HG02970 (cell line): Measurements from ENCODE around the gene UBE4B.

Experiments used
- ATAC-seq: cut with Tn5 transposase; IDR thresholded peaks from one replicate; pipeline ENCODE4 v1.9.1; 2021; ENCODE audit warnings: mild to moderate bottlenecking, moderate library complexity, moderate number of reproducible peaks; ENCODE audit not compliant: unreplicated experiment, low FRiP score

UBE4B gene

DNA sequence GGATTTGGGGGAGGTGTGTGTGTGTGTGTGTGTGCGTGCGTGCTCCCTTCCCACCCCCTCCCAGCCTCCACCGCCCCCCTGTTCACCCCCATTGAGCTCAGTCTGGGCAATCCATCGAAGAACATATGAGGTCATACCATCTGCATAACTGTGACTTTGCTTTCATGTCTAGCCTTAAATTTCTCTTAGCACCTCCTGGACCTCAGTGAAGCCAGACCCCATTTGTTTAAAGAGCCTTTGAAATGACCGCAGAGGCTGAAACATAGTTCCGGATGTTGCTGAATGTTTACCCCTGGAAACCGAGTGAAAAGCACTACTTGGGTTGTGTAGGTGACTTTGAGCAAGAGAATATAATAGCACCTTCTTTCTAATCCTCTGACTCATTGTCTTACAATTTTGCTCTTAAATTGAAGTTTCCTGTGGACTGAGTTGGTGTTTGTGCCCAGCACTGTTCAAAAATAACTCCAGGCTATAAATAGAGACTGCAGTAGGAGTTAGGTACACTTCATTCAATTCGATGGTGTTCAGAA is 75.4 kb downstream of the UBE4B start:
- no peak for ATAC-seq

DNA sequence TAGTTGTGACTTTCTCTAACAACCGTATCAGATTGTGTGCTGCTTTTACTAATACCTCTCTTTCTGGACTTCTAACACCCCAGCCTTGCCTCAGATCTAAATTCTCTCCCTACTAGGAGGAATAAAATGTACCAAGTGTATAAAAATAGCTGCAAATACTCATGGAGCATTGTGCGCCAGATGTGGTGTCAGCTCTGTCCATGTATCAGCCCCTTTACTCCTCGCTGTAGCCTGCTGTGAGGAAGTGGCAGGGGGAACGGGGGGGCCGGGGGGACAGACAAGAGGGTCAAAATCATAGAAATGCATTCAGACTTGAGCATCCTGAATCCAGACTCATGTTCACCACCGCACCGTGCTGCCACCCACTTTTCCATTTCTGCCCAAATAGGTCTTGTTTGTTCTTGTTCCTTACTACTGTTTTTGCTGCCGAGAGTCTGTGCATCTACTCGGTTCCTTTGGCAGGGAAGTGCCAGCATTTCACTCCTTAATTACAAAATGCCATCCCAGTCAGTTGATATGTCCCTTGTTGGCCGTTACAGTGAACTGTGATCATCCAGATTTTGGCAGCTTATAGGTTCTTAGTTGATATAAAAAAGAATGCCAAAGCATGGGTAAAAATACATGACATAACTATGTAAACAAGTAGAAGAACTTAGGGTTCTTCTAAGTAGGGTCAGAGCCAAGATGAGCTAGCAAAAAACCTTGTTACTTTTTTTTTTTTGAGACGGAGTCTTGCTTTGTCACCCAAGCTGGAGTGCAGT is 76.4 kb downstream of the UBE4B start:
- ATAC-seq: no peak

DNA sequence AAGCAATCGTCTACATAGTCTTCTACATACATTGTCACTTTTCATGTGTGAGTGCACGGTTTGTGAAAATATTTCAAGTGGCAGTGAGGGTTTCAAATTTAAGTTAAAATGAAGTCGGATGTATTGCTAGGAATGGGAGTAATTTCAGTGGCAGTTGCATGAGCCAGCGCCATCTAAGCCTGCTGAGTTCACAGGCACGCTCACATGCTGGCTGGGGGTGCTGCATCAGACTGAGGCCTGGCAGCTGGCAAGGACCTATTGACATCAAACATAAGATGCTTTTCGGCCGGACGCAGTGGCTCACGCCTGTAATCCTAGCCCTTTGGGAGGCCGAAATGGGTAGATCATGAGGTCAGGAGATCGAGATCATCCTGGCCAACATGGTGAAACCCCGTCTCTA is 80.7 kb downstream of the UBE4B start:
- ATAC-seq: no peak

DNA sequence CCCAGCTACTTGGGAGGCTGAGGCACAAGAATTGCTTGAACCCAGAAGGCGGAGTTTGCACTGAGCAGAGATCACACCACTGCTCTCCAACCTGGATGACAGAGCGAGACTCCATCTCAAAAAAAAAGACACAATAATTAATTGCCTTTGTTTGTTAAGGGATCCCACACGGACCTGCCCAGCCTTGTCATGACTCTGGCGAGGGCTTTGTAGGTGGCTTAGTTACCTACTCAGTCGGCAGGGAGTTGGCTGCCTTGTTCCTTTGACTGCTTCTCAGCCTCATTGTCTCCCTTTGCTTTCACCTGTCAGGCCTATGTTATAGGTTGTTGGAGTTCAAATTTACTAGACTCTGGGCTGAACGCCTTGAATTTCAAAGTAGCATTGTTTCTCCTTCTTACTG is 82.0 kb downstream of the UBE4B start:
- ATAC-seq: no peak

DNA sequence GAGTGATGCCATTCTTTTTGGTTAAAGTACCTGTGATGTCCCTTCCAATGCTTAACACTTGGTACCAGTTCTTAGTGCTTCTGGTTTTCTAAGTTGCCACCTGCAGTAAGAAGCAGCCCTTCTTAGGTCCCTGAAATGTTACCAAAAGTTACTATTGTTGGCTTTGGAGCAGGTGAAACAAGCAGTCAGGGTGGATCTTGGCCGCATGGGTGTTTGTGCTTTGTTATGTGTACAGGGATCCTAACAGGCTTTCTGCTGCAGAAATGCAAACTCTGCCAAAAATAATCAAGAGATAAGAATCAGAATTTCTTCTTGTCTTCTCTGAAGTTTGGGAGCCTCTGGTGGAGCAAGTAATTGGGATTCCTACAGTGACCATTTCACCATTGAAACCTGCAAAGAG is 84.4 kb downstream of the UBE4B start:
- no peak for ATAC-seq

DNA sequence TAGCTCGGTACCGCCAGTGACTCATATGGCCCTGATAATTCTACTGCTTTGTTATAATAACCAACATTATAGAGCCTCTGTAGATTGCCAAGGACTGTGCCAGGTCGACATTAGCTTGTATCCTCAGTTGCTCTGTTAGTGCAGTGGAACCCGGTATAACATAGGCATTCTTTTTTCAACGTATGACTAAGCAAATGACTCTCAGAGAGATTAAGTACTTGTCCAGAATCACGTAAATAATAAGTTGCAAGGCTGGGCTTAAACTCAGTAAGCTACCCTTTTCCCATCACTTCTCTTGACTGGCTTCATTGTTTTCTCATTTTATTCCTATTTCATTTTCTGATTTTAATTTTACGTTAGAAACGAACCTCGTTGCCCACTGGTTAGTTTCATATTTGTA is 85.1 kb downstream of the UBE4B start:
- no peak for ATAC-seq

DNA sequence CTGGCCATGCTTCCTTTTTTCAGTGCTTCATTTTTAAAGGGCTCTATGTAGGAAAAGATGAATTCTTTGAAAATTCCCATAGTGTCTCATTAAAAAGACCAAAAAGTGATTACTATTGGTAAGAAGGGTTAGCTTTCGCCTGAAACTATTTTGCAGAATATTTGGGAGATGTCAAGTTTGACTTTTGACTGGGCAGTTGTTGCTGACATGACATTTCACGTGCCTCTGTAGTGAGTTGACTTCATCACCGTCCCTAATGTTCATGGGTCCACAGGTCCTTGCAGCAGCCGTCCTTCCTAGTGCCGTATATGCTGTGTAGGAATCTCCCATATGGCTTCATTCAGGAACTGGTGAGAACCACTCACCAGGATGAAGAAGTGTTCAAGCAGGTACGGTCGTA is 88.9 kb downstream of the UBE4B start:
- ATAC-seq: no peak

DNA sequence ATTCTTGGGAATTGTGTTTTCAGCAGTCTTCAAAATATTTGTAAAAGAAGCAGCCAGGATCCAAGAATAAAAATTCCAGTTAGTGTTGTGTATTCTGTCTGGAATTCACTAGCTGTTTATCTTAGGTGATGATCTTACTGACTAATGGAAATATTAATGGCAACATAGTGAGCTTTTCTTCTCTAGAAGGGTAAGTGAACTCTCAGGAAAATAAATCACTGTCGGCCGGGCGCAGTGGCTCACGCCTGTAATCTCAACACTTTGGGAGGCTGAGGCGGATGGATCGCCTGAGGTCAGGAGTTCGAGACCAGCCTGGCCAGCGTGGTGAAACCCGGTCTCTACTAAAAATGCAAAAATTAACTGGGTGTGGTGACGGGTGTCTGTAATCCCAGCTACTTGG is 90.2 kb downstream of the UBE4B start:
- ATAC-seq: no peak

DNA sequence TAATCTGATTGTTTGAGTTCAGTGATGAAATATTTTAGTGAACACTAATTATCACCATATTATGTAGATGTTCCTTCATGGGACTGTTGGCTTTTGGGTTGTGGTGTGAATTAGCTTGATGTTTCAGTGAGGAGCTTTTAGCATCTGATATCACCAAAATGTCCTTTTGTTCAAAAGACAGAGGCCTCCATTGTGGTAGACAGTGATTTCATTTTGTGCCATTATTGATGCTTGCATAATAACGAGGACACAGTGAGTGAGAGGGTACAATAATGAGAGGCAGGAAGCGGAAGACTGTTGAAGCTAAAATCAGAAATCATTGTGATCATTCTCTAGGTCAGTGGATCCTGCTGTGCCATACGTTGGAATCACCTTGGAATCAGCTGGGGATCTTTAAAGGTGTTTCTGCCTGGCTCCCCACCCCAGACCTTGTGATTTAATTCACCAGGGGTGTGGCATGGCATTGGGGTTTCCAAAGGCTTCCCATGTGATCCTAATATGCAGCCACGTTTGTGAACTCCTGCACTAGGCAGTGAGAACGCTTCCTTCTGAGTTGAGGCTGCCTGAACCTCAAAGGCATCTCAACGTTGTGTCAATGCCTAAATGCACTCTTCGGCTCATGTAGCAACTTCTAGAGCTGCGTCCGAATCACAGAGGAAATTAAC is 95.5 kb downstream of the UBE4B start:
- ATAC-seq: no peak

DNA sequence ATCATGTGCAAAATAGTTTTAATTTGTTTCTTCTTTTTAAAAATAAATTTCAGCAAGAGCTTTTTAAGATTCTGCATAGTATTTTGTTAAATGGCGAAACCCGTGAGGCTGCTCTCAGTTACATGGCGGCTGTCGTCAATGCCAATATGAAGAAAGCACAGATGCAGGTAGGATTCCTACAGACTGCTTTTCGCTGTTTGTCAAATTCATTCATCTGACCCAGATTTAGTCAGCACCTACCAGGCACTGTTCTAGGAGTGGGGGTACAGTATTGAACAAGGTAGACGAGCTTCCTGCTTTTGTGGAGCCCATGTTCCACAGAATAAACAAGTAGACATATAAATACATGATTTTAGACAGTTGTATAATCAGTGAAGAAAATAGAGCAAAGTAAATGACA is 99.6 kb downstream of the UBE4B start:
- ATAC-seq: no peak

DNA sequence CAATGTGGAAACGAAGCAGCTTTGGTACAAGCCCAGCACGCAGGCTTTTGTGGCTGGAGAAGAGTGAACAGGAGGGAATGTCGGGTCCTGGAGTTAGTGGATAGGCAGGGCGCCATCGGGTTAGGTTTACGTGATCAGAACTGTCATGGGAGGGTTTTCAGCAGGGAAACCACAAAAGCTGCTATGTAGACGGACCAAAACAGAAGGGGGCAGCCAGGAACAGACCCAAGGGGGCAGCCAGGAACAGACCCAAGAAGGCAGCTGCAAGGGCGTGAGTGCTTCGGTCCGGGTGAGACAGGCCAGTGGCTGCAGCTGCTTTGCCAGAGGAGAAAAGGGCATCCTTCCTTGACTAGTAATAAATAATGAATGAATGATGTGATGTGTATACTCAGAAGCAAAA is 100.1 kb downstream of the UBE4B start:
- ATAC-seq: no peak

DNA sequence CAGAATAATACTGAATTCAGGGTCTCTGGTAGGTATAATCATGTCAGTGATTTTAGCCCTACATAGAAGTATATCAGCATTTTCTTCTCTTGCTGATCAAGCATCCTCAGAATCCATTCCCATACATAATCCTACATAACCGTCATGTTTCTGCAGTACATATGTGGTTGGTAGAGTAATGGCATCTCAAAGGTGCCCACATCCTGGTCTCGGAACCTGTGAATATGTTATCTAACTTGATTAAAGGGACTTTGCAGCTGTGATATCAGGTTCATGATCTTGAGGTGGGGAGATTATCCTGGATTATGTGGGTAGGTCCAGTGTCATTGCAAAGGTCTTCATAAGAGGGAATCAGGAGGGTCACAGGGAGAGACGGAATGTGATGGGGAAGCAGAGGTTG is 108.2 kb downstream of the UBE4B start:
- ATAC-seq: no peak

DNA sequence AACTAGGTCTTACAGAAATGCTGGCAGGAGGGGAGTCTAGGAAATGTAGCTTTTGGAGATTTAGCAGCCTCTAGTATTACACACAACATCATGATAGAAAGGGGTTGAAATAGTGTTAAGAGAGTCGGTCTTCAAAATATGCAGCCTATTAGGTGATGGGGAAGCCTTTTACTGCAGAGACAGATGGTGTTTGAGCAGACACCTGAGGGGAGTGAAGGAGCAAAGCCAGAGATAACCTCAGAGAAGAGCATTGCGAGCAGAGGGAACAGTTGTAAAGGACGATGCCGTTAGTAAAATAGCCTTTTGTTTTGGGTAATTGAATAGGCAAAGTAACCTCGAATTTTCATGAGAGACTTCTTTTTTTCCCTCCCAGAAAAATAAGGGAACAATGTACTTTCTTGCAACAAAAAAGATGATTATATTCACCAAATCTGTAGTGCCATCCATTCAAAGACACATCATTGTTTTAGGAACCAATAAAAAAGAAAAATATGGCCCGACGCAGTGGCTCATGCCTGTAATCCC is 111.3 kb downstream of the UBE4B start:
- ATAC-seq: no peak

DNA sequence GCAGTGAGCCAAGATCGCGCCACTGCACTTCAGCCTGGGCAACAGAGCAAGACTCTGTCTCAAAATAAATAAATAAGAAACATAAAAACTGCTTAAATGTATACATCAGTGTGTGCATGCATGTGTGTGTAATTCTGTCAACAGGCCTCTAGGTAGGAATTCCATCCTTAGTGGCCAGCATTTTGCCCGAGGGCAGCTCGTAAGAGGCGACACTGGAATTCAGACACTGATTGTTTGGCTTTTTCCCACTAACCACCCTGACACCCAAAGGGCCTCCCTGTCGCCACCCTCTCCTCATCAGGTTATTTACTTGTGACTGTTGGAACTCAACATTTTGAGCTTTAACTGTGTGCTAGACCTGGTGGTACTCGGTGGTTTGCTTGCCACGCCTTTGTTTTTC is 113.6 kb downstream of the UBE4B start:
- no peak for ATAC-seq

DNA sequence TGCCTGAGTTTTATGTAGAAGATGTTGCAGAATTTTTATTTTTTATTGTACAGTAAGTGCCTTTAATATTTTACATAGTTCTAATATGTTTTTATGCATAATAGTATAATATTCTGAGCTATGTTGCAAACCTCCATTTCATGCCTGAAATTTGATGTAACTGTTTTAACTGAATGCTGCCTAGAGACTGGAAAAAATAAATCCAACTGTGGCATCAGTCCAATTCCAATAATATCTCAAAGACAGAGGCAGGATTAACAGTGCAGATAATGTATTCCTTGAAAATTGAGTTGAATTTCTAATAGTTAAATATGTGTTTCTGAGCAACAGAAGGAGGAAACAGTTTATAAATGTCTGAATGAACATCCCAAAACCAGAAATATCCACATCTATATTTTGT is 116.5 kb downstream of the UBE4B start:
- ATAC-seq: no peak

DNA sequence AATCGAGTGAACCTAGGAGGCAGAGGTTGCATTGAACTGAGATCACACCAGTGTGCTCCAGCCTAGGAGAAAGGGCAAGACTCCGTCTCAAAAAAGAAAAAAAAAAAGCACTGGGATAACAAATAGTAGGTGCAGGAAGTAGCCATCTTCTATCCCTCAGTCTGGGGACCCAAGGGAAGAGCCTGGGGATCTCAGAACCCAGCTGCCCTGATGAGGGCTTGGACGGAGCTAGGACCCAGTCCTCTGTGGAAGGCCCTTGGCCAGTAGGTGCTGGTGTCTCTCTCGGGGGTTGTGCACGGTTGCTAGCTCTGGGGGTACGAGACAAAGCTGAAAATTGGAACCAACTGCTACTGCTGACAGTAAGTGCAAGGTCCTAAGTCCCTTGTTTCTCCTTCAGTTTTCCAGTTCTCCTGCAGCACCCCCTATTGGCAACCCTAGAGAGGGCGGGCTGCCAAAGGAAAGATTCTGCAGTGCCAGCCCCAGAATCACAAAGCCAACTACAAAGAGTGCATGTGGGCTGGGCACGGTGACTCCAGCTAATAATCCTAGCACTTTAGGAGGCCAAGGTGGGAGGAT is 120.0 kb downstream of the UBE4B start:
- no peak for ATAC-seq

DNA sequence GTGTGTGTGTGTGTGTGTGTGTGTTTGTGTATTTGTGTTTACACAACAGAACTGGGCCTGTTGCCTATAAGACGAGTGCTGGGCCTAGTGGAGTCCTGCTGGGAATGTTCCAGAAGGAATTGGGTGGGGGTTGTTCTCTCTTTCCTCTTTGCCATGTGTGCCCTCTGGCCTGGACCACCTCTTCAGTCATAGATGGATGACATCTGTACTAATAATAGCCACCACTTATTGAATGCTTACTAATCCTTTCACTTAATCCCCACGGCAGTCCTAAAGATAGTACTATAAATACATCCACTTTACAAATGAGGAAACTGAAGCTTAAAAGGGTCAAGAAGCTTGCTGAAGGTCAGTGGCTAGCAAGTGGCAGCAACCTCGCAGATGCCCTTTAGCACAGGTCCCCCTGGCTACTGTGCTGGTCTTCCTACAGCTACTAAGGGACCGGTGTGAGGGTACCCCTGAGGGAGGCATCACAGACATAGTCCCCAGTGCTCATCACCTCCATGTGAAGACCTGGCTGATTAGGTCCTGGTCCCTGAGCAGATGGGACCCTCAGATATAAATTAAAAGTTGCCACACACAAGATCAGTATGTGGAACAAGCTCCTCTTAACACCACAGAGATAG is 122.4 kb downstream of the UBE4B start:
- no peak for ATAC-seq

DNA sequence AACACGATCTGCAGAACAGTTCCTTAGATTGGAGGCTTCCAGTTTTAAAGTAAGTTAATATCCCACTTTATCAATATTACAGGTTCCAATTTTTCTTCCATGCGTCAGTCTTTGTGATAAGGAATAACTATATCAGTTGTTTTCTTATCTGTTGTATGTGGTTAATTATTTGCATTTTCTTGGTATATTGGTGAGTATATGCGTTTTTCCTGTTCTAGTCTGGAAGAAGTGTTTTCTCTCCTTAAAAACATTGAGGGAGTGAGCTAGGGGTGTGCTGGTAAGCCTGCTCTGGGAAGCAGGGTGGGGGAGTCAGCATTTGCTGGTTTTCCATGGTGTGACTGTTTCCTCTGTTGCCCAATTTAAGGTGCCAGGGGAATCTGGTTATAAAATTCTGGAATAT is 127.4 kb downstream of the UBE4B start:
- no peak for ATAC-seq

DNA sequence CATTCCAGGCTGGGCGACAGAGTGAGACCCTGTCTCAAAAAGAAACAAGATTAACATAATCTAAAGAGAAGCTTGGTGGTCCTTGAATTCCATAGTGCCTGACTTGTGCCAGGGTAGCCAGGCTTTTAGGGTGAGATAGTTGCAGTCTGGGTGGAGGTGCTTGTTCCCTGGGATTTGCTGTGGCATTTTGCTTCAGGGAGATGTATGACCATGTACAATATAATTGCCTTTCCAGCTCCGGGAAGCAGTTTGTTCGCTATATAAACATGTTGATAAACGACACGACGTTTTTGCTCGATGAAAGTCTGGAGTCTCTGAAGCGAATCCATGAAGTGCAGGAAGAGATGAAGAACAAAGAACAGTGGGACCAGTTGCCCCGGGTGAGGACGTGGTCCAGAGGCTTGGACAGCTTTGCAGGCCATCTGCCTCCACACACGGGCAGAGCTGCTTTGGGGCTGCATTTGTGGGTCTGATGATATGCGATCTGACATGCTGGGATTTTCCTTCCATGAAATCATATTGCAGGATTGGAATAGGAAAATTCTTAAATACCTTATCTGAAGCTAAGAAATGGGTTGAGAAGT is 128.2 kb downstream of the UBE4B start:
- ATAC-seq: no peak

DNA sequence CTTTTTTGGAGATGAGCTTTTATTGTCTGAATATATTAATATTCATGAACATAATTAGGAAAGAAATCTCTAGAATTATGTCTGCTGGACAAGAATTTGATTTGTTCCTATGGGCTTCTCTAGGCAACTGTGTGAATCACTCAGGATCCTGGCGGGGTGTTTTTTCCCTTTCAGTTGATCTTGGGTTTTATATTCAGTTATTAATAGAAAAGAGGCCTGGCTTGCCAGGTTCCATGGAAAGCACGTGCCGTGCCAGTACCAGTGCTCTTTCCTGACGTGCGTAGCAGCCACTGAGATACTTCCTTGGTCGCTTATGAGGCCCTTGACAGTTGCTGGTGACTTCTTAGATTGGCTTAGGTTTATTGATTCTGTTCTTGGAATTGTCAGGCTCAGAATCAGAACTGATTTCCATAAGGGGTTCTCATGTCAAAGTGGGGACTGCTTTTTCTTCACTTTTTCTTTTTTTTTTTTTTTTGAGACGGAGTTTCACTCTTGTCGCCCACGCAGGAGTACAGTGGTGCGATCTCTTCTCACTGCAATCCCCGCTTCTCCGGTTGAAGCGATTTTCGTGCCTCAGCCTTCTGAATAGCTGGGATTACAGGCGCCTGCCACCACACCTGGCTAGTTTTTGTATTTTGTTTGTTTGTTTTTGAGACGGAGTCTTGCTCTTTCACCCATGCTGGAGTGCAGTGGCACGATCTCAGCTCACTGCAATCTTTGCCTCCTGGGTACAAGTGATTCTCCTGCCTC is 129.0 kb downstream of the UBE4B start:
- no peak for ATAC-seq
